Panc1 (cell line): ENCODE measurements around the gene GBF1.

Source experiments
- CTCF ChIP-seq: fragments of 450-650 bp; IDR thresholded peaks from 2 replicates; pipeline ENCODE4 v1.5.1; 2017; ENCODE audit warnings: mild to moderate bottlenecking
- POLR2AphosphoS5 ChIP-seq: IDR thresholded peaks from 2 replicates; pipeline ENCODE4 v1.6.1; 2012; ENCODE audit warnings: mild to moderate bottlenecking, low read depth, low read length, moderate library complexity
- TCF7L2 ChIP-seq: IDR thresholded peaks from 2 replicates; pipeline ENCODE4 v1.6.1; 2011; ENCODE audit warnings: mild to moderate bottlenecking, low read depth, low read length, inconsistent platforms

- TF ChIP-seq CTCF: no peak
- TF ChIP-seq POLR2AphosphoS5: no peak
- TF ChIP-seq TCF7L2: no peak
Observed at GRCh38 chr10:102279104-102279503, 33.8 kb downstream of the GBF1 start.
